CD14-positive monocyte (primary cell): ENCODE results near the gene MEIS2. TPM values are rescaled to one million over a fixed set of nuclear protein-coding genes. Genes with fewer than 3 reads are reported as not detected.

Experiments used
- DNase-seq, 3 donors: peaks; one replicate each; pipeline ENCODE4 v3.0.0-alpha.2; 2011 to 2022
- H2AFZ ChIP-seq: 2 replicates; pipeline ENCODE4 v1.6.0; 2012; ENCODE audit warnings: mild to moderate bottlenecking, low read depth, low read length, inconsistent platforms; ENCODE audit not compliant: insufficient read depth, poor library complexity, severe bottlenecking
- H3K27ac ChIP-seq, 2 donors: 1 replicate in 1 of 2; 2 replicates in 1 of 2; pipeline ENCODE4 v1.5.1; 2012 to 2013; ENCODE audit warnings: low read length in 2 of 2, control low read depth in 1 of 2, inconsistent platforms in 1 of 2, low read depth in 1 of 2, mild to moderate bottlenecking in 1 of 2
- H3K27me3 ChIP-seq, 2 donors: one replicate each; pipeline versions ENCODE4 v1.6.0 to v1.6.1; 2011 to 2013; ENCODE audit warnings: low read length in 2 of 2; ENCODE audit not compliant: control insufficient read depth in 2 of 2, insufficient read depth in 2 of 2
- H3K36me3 ChIP-seq, 2 donors: replicated peaks in 1 of 2; 1 replicate in 1 of 2; 2 replicates in 1 of 2; pipeline versions ENCODE4 v1.5.1 to v1.6.1; 2012 to 2013; ENCODE audit warnings: low read length in 2 of 2, control low read depth in 1 of 2, inconsistent platforms in 1 of 2, mild to moderate bottlenecking in 1 of 2; ENCODE audit not compliant: insufficient read depth in 2 of 2, control insufficient read depth in 1 of 2
- H3K4me1 ChIP-seq, 2 donors: 1 replicate in 1 of 2; 2 replicates in 1 of 2; pipeline versions ENCODE4 v1.5.1 to v1.6.1; 2012 to 2013; ENCODE audit warnings: low read length in 2 of 2, control low read depth in 1 of 2, inconsistent platforms in 1 of 2, mild to moderate bottlenecking in 1 of 2, moderate library complexity in 1 of 2; ENCODE audit not compliant: insufficient read depth in 2 of 2, control insufficient read depth in 1 of 2
- H3K4me2 ChIP-seq: replicated peaks from 2 replicates; pipeline ENCODE3; 2012; ENCODE audit warnings: low read length, moderate library complexity, mild to moderate bottlenecking; ENCODE audit not compliant: poor library complexity, severe bottlenecking; ENCODE audit errors: extremely low read depth
- H3K4me3 ChIP-seq, 3 experiments: fragments of 200-600 bp in 1 of 3; sonication (generic) in 1 of 3; replicated peaks in 1 of 3; 1 replicate in 2 of 3; 2 replicates in 1 of 3; pipeline ENCODE4 v1.5.1; 2011 to 2013; ENCODE audit warnings: low read length in 3 of 3, mild to moderate bottlenecking in 3 of 3, control low read depth in 2 of 3, low read depth in 2 of 3, inconsistent platforms in 1 of 3, moderate library complexity in 1 of 3
- H3K79me2 ChIP-seq: 2 replicates; pipeline ENCODE4 v1.6.0; 2012; ENCODE audit warnings: mild to moderate bottlenecking, control low read depth, inconsistent platforms, low read length, moderate library complexity; ENCODE audit not compliant: insufficient read depth
- H3K9ac ChIP-seq: 2 replicates; pipeline ENCODE4 v1.6.0; 2017; ENCODE audit warnings: low read length, mild to moderate bottlenecking; ENCODE audit not compliant: insufficient read depth, poor library complexity, severe bottlenecking
- H3K9me3 ChIP-seq, 2 donors: replicated peaks in 1 of 2; 1 replicate in 1 of 2; 2 replicates in 1 of 2; pipeline versions ENCODE4 v1.5.1 to v1.6.1; 2012 to 2013; ENCODE audit warnings: low read length in 2 of 2, control low read depth in 1 of 2; ENCODE audit not compliant: control insufficient read depth in 1 of 2, insufficient read depth in 1 of 2
- H4K20me1 ChIP-seq: 2 replicates; pipeline ENCODE4 v1.6.0; 2012; ENCODE audit warnings: mild to moderate bottlenecking, low read length, control low read depth, moderate library complexity; ENCODE audit not compliant: insufficient read depth
- H3K27ac Mint-ChIP-seq, 7 donors: one replicate each; pipeline ENCODE4 v1.8.0; 2020; ENCODE audit warnings: mild to moderate bottlenecking in 7 of 7, mixed read lengths in 7 of 7, moderate library complexity in 6 of 7, inconsistent platforms in 2 of 7
- H3K27me3 Mint-ChIP-seq, 3 donors: one replicate each; pipeline ENCODE4 v1.8.0; 2021 to 2022; ENCODE audit warnings: low read depth in 3 of 3, mild to moderate bottlenecking in 3 of 3, mixed read lengths in 3 of 3, moderate library complexity in 3 of 3, inconsistent platforms in 1 of 3
- H3K36me3 Mint-ChIP-seq, 2 donors: one replicate each; pipeline ENCODE4 v1.8.0; 2020; ENCODE audit warnings: mixed read lengths in 2 of 2, inconsistent platforms in 1 of 2, mild to moderate bottlenecking in 1 of 2
- H3K4me1 Mint-ChIP-seq: one replicate; pipeline ENCODE4 v1.8.0; 2020; ENCODE audit warnings: mild to moderate bottlenecking, mixed read lengths
- H3K4me3 Mint-ChIP-seq, 2 donors: one replicate each; pipeline ENCODE4 v1.8.0; 2020; ENCODE audit warnings: mild to moderate bottlenecking in 2 of 2, mixed read lengths in 2 of 2, moderate library complexity in 1 of 2
- H3K9me3 Mint-ChIP-seq, 7 donors: one replicate each; pipeline ENCODE4 v1.8.0; 2020 to 2022; ENCODE audit warnings: mixed read lengths in 7 of 7, mild to moderate bottlenecking in 6 of 7, moderate library complexity in 6 of 7, inconsistent platforms in 2 of 7
- whole genome bisulfite sequencing: methylation state at CpG from one replicate; pipeline ENCODE4 v1.1.5; 2013; ENCODE audit warnings: missing lambda C conversion rate; ENCODE audit not compliant: insufficient coverage; 5-methylcytosine and 5-hydroxymethylcytosine counted together
- intact Hi-C, 2 donors: fragments of 100-400 bp; cut with micrococcal nuclease; formaldehyde crosslinking; loops; one replicate each; pipeline versions ENCODE4 v1.15.0 to v1.15.1; 2023
- polyA plus RNA-seq, 3 donors: library from polyadenylated mRNA; depleted of rRNA in 1 of 3; unstranded in 2 of 3; stranded (reverse) in 1 of 3; fragments of 300-500 nt in 2 of 3; fragments of >200 nt in 1 of 3; fragmentation: Illumina TruSeq in 2 of 3; gene quantifications; 1 replicate in 2 of 3; 2 replicates in 1 of 3; pipeline ENCODE4 v1.2.3, GENCODE V29; 2012 to 2021
- TF ChIP-seq, protein P1 (sequence below): fragments of 200-600 bp; IDR thresholded peaks from one replicate; pipeline ENCODE4 v1.8.0; 2022; ENCODE audit warnings: antibody characterized with exemption, mild to moderate bottlenecking

MEIS2 gene
- polyA plus RNA-seq, 3 donors: not detected

DNA sequence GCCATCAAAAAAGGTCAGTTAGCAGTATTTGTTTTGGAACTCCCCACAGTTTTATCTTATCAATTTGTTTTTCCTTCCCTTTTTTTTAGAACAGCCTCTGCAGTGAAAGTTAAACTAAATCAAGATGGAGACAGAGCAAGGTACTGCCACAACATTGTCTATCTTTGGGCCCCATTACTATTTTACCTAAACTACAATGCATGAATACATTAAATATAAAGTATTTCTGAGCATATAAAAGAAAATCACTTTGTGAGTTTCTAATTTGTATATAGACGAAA is 139.5 kb downstream of the MEIS2 start:
- TF ChIP-seq, protein P1, sequence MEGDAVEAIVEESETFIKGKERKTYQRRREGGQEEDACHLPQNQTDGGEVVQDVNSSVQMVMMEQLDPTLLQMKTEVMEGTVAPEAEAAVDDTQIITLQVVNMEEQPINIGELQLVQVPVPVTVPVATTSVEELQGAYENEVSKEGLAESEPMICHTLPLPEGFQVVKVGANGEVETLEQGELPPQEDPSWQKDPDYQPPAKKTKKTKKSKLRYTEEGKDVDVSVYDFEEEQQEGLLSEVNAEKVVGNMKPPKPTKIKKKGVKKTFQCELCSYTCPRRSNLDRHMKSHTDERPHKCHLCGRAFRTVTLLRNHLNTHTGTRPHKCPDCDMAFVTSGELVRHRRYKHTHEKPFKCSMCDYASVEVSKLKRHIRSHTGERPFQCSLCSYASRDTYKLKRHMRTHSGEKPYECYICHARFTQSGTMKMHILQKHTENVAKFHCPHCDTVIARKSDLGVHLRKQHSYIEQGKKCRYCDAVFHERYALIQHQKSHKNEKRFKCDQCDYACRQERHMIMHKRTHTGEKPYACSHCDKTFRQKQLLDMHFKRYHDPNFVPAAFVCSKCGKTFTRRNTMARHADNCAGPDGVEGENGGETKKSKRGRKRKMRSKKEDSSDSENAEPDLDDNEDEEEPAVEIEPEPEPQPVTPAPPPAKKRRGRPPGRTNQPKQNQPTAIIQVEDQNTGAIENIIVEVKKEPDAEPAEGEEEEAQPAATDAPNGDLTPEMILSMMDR: no peak
- H3K27me3 ChIP-seq: no peaks in the 10 kb centered on the region
- H3K4me3 ChIP-seq: no peak overlapping the region
- no peaks in the 10 kb centered on the region for H3K4me1 ChIP-seq
- no peak overlapping the region for H2AFZ ChIP-seq
- H3K9me3 ChIP-seq: no peaks in the 10 kb centered on the region
- H3K79me2 ChIP-seq: no peaks in the 10 kb centered on the region
- H3K9me3 Mint-ChIP-seq: peaks cover 0 to 2% (median 0%) of the 10 kb centered on the region in 7 donors
- no CpG with 5 or more reads among the region's 1 CpG for WGBS
- DNase-seq: no peak
- no peak overlapping the region for H3K4me3 Mint-ChIP-seq
- no peaks in the 10 kb centered on the region for H3K36me3 Mint-ChIP-seq
- H3K4me2 ChIP-seq: no peak overlapping the region
- peaks cover 0 to 2% (median 0%) of the 10 kb centered on the region in 3 donors for H3K27me3 Mint-ChIP-seq
- no peak overlapping the region for H3K9ac ChIP-seq
- no peaks in the 10 kb centered on the region for H4K20me1 ChIP-seq
- H3K36me3 ChIP-seq: no peaks in the 10 kb centered on the region
- H3K27ac ChIP-seq: no peak overlapping the region
- intact Hi-C loops: no loop called here
- H3K27ac Mint-ChIP-seq: no peak overlapping the region
- H3K4me1 Mint-ChIP-seq: no peaks in the 10 kb centered on the region

- Mint-ChIP-seq H3K4me3 (no peak overlapping the region), H3K36me3 (no peaks in the 10 kb centered on the region), H3K4me1 (no peaks in the 10 kb centered on the region), H3K9me3 (peaks cover 0 to 3% (median 0%) of the 10 kb centered on the region in 7 donors), H3K27ac (no peak overlapping the region), H3K27me3 (peaks cover 0 to 2% (median 0%) of the 10 kb centered on the region in 3 donors)
- Histone ChIP-seq H3K4me3 (no peak overlapping the region), H3K27ac (no peak overlapping the region), H3K4me1 (no peaks in the 10 kb centered on the region), H3K79me2 (no peaks in the 10 kb centered on the region), H2AFZ (no peak overlapping the region), H3K9me3 (no peaks in the 10 kb centered on the region), H3K27me3 (no peaks in the 10 kb centered on the region), H3K36me3 (no peaks in the 10 kb centered on the region), H3K4me2 (no peak overlapping the region), H3K9ac (no peak overlapping the region), H4K20me1 (no peaks in the 10 kb centered on the region)
- TF ChIP-seq, protein P1: no peak
- no CpG with 5 or more reads among the region's 2 CpGs for WGBS
- intact Hi-C loops: no loop called here
- no peak for DNase-seq
Observed at GRCh38 chr15:36960179-36960946, 140.0 kb downstream of the MEIS2 start.
